BJ (cell line): ENCODE results near the gene DDC. TPM values are rescaled to one million over a fixed set of nuclear protein-coding genes. Genes with fewer than 3 reads are reported as not detected.
"Not testable (repeated sequence)": the region's sequence is repeated elsewhere in the genome, so short reads cannot be mapped to it uniquely, and the experiment has no call there.

Experiments used
- CTCF ChIA-PET: fragments of 350-600 bp; formaldehyde crosslinking; extraction: SDS; loops from one replicate; lab custom pipeline; 2021; ENCODE audit warnings: antibody characterized with exemption, inconsistent platforms; lab: Yijun Ruan, JAX
- POLR2A ChIA-PET: fragments of 300-600 bp; sonication (Branson Sonifier 250); formaldehyde crosslinking; extraction: SDS; loops from one replicate; lab custom pipeline; 2021; ENCODE audit warnings: antibody characterized with exemption; lab: Charles Lee
- DNase-seq: peaks from one replicate; pipeline ENCODE4 v3.0.0-alpha.2; 2011; ENCODE audit warnings: low read depth
- H3K27me3 ChIP-seq: 2 replicates; pipeline ENCODE4 v1.6.0; 2011; ENCODE audit warnings: low read length; ENCODE audit not compliant: control insufficient read depth, insufficient read depth
- H3K36me3 ChIP-seq: 2 replicates; pipeline ENCODE4 v1.5.1; 2011; ENCODE audit warnings: low read length; ENCODE audit not compliant: control insufficient read depth, insufficient read depth
- H3K4me3 ChIP-seq: 2 replicates; pipeline ENCODE4 v1.5.1; 2011; ENCODE audit warnings: low read depth, mild to moderate bottlenecking, control low read depth, low read length
- polyA plus RNA-seq: library from polyadenylated mRNA; depleted of rRNA; stranded (reverse); fragments of >200 nt; gene quantifications from 2 replicates; pipeline ENCODE4 v1.2.3, GENCODE V29; 2011
- TF ChIP-seq, protein P1 (sequence below): IDR thresholded peaks from 2 replicates; pipeline ENCODE4 v1.5.1; 2011; ENCODE audit warnings: low read depth, mild to moderate bottlenecking, control low read depth, inconsistent platforms, low read length, moderate library complexity; ENCODE audit not compliant: insufficient read depth

Gene DDC
- polyA plus RNA-seq, 1 experiment, result not detected

DNA sequence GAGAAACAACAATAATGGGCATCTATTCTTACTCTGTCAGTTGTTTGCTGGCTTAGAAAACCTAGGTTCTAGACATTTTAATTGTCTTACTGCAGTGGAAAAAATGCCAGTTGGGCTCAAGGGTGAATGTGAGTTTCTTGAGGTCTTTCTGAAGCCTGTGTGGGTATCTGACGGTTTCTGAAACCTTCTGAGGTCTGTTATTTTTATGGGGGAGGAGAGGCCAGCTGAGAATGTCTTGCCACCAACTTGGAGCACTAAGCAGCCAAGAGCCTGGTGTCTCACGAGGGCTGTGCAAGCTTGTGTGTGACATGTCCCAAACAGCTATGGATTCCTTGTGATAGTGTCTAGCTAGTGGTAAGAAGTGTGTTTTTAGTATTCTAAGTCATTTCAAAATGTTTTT is 24.2 kb upstream of the DDC start:
- DNase-seq, result no peak
- POLR2A ChIA-PET, result no interaction called here
- no peaks in the 10 kb centered on the region for H3K27me3 ChIP-seq
- TF ChIP-seq, protein P1, sequence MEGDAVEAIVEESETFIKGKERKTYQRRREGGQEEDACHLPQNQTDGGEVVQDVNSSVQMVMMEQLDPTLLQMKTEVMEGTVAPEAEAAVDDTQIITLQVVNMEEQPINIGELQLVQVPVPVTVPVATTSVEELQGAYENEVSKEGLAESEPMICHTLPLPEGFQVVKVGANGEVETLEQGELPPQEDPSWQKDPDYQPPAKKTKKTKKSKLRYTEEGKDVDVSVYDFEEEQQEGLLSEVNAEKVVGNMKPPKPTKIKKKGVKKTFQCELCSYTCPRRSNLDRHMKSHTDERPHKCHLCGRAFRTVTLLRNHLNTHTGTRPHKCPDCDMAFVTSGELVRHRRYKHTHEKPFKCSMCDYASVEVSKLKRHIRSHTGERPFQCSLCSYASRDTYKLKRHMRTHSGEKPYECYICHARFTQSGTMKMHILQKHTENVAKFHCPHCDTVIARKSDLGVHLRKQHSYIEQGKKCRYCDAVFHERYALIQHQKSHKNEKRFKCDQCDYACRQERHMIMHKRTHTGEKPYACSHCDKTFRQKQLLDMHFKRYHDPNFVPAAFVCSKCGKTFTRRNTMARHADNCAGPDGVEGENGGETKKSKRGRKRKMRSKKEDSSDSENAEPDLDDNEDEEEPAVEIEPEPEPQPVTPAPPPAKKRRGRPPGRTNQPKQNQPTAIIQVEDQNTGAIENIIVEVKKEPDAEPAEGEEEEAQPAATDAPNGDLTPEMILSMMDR, result no peak
- peaks cover 4% of the 10 kb centered on the region for H3K36me3 ChIP-seq
- no peak overlapping the region for H3K4me3 ChIP-seq
- CTCF ChIA-PET, result interaction anchor here (1.2 to 1.8 kb wide), 3 partner anchors 9 to 122 kb away, joined by 4 to 5 read pairs (median 4); no protein-coding TSS in a partner anchor

DNA sequence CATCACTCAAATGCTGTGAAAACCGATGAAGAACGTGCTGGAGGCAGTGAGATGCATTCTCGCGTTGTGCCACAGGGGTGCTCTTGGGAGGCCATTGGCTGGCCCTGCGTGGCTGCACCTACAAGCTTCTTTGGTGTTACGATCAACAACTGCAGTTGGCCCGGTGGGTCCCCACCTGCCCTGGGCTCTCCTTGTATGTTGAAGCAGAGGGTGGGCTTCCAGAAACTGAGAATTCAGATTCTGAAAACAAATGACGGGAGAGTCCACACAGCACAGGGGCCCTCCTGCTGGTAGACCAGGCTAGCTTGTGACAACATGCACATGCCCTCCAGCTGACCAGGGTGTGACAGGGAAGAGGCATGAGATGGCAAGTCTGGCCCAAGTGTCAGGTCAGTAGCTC is 23.7 kb upstream of the DDC start:
- TF ChIP-seq, protein P1, result peak; percentile 14; the same call in 1 of the 2 replicates
- no peak overlapping the region for H3K4me3 ChIP-seq
- DNase-seq, result no peak
- peaks cover 2% of the 10 kb centered on the region for H3K36me3 ChIP-seq
- ChIA-PET POLR2A (no interaction called here), CTCF (interaction anchor here (1.2 to 1.8 kb wide), 2 partner anchors 118 to 122 kb away, joined by 4 read pairs; no protein-coding TSS in a partner anchor)
- H3K27me3 ChIP-seq, result no peaks in the 10 kb centered on the region

DNA sequence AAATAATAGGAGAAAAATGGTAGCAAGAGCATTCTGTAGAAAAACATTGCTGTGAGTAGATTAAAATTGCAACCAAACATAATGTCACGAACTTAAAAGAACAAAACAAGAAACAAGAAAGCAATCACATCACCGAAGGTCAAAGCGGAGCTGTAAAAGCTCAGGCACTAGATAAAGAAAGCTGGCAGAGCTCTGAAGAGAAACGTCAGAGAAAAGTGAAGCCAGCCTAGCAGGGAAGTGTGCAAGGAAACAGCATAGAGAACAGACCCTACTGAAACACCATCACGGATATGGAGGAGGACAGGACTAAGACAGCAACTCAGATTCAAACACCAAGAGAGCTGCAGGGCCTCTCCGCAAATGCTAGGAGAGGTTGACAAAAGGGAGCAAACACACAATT is 22.5 kb upstream of the DDC start:
- ChIA-PET POLR2A (no interaction called here), CTCF (interaction anchor here (1.8 kb wide), 1 partner anchor 121 kb away, joined by 4 read pairs; no protein-coding TSS in a partner anchor)
- DNase-seq, result no peak
- TF ChIP-seq, protein P1, result no peak
- Histone ChIP-seq H3K4me3 (no peak overlapping the region), H3K36me3 (peaks cover 1% of the 10 kb centered on the region), H3K27me3 (no peaks in the 10 kb centered on the region)

DNA sequence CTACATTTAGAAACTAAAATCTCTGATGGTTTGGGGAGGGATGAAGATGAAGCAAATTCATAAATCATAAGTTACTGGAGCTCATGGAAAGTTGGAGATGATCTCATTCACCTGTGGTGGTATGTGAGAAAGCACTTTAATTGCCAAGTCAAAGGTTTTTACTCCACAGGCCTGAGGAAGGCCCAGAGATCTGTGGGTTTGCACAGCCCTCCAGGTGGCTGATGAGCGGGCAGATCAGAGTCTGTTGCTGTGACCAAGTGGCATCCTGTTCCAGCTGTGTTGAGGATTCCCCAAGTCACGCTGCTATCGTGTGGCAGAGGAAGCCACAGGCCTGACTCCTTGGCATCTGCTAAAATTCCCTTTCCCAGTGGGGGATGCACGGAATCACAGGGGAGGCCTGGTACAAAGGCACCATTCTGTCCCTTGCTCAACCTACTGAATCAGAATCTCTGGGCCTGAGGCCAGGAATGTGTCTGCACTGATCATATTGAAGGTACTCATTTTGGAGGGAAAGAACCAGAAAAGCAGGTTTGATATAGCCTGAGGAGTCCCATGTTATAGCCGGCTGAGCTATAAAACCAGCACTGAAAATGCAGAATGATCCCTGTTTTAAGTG is 19.7 kb upstream of the DDC start:
- Histone ChIP-seq H3K4me3 (no peak overlapping the region), H3K27me3 (no peaks in the 10 kb centered on the region), H3K36me3 (no peaks in the 10 kb centered on the region)
- POLR2A ChIA-PET, result no interaction called here
- no peak for DNase-seq
- CTCF ChIA-PET, result interaction anchor here (0.6 kb wide), 1 partner anchor 11 kb away, joined by 4 read pairs; no protein-coding TSS in a partner anchor
- TF ChIP-seq, protein P1, result no peak

DNA sequence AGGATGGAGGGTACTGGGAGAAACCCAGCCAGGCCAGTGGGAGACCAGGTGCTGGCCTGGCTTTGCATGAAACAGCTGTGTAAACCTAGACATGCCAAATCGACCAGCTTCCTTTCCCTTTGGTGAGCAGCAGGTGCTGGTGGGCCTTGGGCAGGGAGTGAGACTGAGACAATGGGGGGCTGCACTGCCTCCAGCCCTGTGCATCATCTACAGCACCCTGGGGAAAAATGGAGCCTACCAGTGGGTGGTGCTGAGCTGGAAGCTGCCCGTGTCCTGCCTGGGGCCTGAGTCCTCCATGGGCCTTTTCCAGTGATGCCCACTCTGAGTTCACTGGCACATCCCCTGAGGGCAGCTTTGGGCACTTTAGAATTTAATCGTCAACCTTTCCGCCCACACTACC is 19.2 kb upstream of the DDC start:
- no peak overlapping the region for H3K4me3 ChIP-seq
- DNase-seq, result no peak
- H3K36me3 ChIP-seq, result no peaks in the 10 kb centered on the region
- H3K27me3 ChIP-seq, result no peaks in the 10 kb centered on the region
- TF ChIP-seq, protein P1, result no peak
- CTCF ChIA-PET, result no interaction called here
- POLR2A ChIA-PET, result no interaction called here

DNA sequence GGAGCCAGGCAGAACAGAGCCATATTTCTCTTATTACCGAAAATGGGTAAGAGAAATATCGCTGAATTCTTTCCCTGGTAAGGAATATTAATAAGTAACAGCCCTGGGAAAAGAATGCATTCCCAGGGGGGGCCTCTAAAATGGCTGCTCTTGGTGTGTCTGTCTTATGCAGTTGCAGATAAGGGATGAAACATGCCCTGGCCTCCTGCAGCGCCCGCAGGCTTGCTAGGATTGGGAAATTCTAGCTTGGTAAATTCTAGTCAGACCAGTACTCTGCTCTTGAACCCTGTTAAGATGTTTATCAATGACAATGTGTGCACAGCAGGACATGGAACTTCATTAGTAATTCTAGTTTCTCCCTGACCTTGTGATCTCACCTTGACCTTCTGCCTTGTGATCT is 18.1 kb upstream of the DDC start:
- POLR2A ChIA-PET, DNase-seq, H3K27me3 ChIP-seq, H3K4me3 ChIP-seq, H3K36me3 ChIP-seq, CTCF ChIA-PET: not testable (repeated sequence)

DNA sequence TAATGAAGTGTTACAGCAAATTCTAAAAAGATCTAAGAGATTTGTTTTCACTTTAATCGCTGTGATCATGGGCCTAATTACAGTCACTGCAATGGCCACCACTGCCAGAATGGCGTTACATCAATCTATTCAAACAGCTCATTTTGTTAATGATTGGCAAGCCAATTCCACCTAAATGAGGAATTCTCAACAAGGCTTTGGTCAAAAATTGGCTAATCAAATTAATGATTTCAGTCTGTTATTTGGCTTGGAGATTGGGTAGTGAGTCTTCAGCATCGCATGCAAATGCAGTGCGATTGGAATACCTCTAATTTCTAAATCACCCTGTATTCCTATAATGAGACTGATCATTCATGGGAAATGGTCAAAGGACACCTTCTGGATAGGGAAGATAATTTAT is 17.1 kb upstream of the DDC start:
- POLR2A ChIA-PET, H3K4me3 ChIP-seq, CTCF ChIA-PET, DNase-seq, H3K36me3 ChIP-seq, H3K27me3 ChIP-seq: not testable (repeated sequence)

DNA sequence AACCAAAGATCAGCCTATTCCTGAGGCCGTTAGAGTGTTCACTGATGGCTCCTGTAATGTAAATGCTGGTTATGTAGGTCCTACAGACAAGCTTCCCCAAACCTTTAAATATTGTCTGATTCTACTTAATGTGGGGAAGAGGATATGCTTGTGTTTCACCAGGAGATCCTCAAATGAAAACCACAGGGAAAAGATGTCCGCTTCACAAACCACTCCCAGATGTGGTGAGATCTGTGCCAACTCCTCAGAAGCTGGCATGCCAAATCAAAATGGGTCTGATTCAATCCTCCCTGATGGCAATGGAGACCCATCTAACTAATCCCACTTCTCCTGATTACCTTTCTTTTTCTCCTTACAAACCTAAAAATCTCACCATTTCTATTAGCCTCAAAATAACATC is 15.5 kb upstream of the DDC start:
- POLR2A ChIA-PET, H3K4me3 ChIP-seq, H3K36me3 ChIP-seq, CTCF ChIA-PET, DNase-seq, H3K27me3 ChIP-seq: not testable (repeated sequence)
